IPS-NIHi7 (cell line): ENCODE measurements around the gene NAP1L1.

ENCODE experiments used
- DNase-seq: peaks from one replicate; pipeline ENCODE4 v3.0.0; 2012; ENCODE audit warnings: mixed read lengths; ENCODE audit errors: extremely low spot score

The NAP1L1 gene

GRCh38 chr12:76020731-76021672 lies 63.5 kb downstream of the NAP1L1 start:
- DNase-seq = no peak

GRCh38 chr12:76020281-76020680 lies 64.2 kb downstream of the NAP1L1 start:
- DNase-seq = no peak

- DNase-seq = no peak
These were observed 65.8 kb downstream of the NAP1L1 start for GRCh38 chr12:76018672-76019071.

- DNase-seq = peak; percentile 56
These were observed 66.4 kb downstream of the NAP1L1 start for GRCh38 chr12:76018111-76018510.

- no peak for DNase-seq
These were observed 70.5 kb downstream of the NAP1L1 start for GRCh38 chr12:76014007-76014406.

GRCh38 chr12:76013603-76014002 lies 70.9 kb downstream of the NAP1L1 start:
- no peak for DNase-seq

GRCh38 chr12:76012644-76013043 lies 71.8 kb downstream of the NAP1L1 start:
- no peak for DNase-seq

GRCh38 chr12:76010732-76011458 lies 73.6 kb downstream of the NAP1L1 start:
- DNase-seq = peak; percentile 30

GRCh38 chr12:76008428-76008827 lies 76.1 kb downstream of the NAP1L1 start:
- no peak for DNase-seq

- peak; percentile 26 for DNase-seq
These were observed 76.8 kb downstream of the NAP1L1 start for GRCh38 chr12:76007640-76008039.

- DNase-seq = no peak
These were observed 78.2 kb downstream of the NAP1L1 start for GRCh38 chr12:76006028-76006925.

- DNase-seq = no peak
These were observed 81.2 kb downstream of the NAP1L1 start for GRCh38 chr12:76003355-76003638.

- no peak for DNase-seq
These were observed 81.7 kb downstream of the NAP1L1 start for GRCh38 chr12:76002598-76003354.

GRCh38 chr12:75998292-75999063 lies 86.0 kb downstream of the NAP1L1 start:
- DNase-seq = no peak

GRCh38 chr12:75997658-75998057 lies 86.8 kb downstream of the NAP1L1 start:
- DNase-seq = no peak

GRCh38 chr12:75996861-75997447 lies 87.5 kb downstream of the NAP1L1 start:
- no peak for DNase-seq

- no peak for DNase-seq
These were observed 88.8 kb downstream of the NAP1L1 start for GRCh38 chr12:75995691-75996090.

GRCh38 chr12:75994069-75994740 lies 90.3 kb downstream of the NAP1L1 start:
- no peak for DNase-seq

- DNase-seq = no peak
These were observed 92.7 kb downstream of the NAP1L1 start for GRCh38 chr12:75991753-75992152.
